Endothelial cell of umbilical vein (primary cell): ENCODE results near the gene THAP11. TPM values are rescaled to one million over a fixed set of nuclear protein-coding genes. Genes with fewer than 3 reads are reported as not detected.
A peak's percentile ranks its signal among the peaks of the same experiment; 100 is the strongest.

Source experiments
- BruUV-seq: library from RNA; stranded (reverse); fragments of 400-500 nt; replicated peaks from 2 replicates; lab custom pipeline; 2021; lab: Mats Ljungman, UMichigan
- CTCF ChIA-PET: fragments of 300-600, 350-600 bp; sonication (Branson Sonifier 250); formaldehyde crosslinking; loops from one replicate; lab custom pipeline; 2021; ENCODE audit warnings: antibody characterized with exemption, inconsistent platforms; lab: Charles Lee
- POLR2A ChIA-PET: fragments of 300-600, 350-600 bp; sonication (Branson Sonifier 250); formaldehyde crosslinking; loops from one replicate; lab custom pipeline; 2021; ENCODE audit warnings: antibody characterized with exemption, inconsistent platforms; lab: Charles Lee
- DNase-seq: peaks from one replicate; pipeline ENCODE4 v3.0.0-alpha.2; 2011; ENCODE audit warnings: low read depth, low spot score
- FAIRE-seq: peaks from 2 replicates; lab custom pipeline; 2011; peaks lifted over from hg19 to GRCh38; lab: Jason Lieb, UNC
- H2AFZ ChIP-seq: 2 replicates; pipeline ENCODE4 v1.6.0; 2012; ENCODE audit warnings: low read depth, low read length, control low read depth, inconsistent platforms
- H3K27ac ChIP-seq: 2 replicates; pipeline ENCODE4 v1.5.1; 2011; ENCODE audit warnings: low read depth, mild to moderate bottlenecking, control low read depth, low read length, moderate library complexity; ENCODE audit not compliant: insufficient read depth
- H3K27me3 ChIP-seq, 2 experiments: 2 replicates each; pipeline versions ENCODE4 v1.6.0 to v1.6.1; 2011; ENCODE audit warnings: low read length in 2 of 2, mixed read lengths in 1 of 2; ENCODE audit not compliant: control insufficient read depth in 2 of 2, insufficient read depth in 2 of 2
- H3K36me3 ChIP-seq, 2 experiments: 2 replicates in 1 of 2; 3 replicates in 1 of 2; pipeline ENCODE4 v1.5.1; 2011; ENCODE audit warnings: low read length in 2 of 2, mild to moderate bottlenecking in 1 of 2, moderate library complexity in 1 of 2; ENCODE audit not compliant: control insufficient read depth in 2 of 2, insufficient read depth in 2 of 2; ENCODE audit errors: extremely low read depth in 1 of 2
- H3K4me1 ChIP-seq: 3 replicates; pipeline ENCODE4 v1.5.1; 2011; ENCODE audit warnings: mild to moderate bottlenecking, low read length; ENCODE audit not compliant: control insufficient read depth, insufficient read depth; ENCODE audit errors: extremely low read depth
- H3K4me2 ChIP-seq: 2 replicates; pipeline ENCODE4 v1.6.1; 2011; ENCODE audit warnings: low read length, control low read depth, mixed read lengths; ENCODE audit not compliant: insufficient read depth
- H3K4me3 ChIP-seq, 3 experiments: fragments of 200-600 bp in 1 of 3; sonication (generic), shearing (Covaris generic) in 1 of 3; replicated peaks in 1 of 3; 2 replicates each; pipeline ENCODE4 v1.5.1; 2011 to 2016; ENCODE audit warnings: control low read depth in 3 of 3, low read length in 3 of 3, mild to moderate bottlenecking in 2 of 3, inconsistent platforms in 1 of 3, low read depth in 1 of 3, moderate library complexity in 1 of 3; ENCODE audit not compliant: insufficient read depth in 1 of 3
- H3K79me2 ChIP-seq: 2 replicates; pipeline ENCODE4 v1.6.0; 2012; ENCODE audit warnings: low read length, inconsistent platforms; ENCODE audit not compliant: control insufficient read depth, insufficient read depth
- H3K9ac ChIP-seq: replicated peaks from 2 replicates; pipeline ENCODE3; 2011; ENCODE audit warnings: low read length, control low read depth; ENCODE audit not compliant: insufficient read depth; ENCODE audit errors: extremely low read depth
- H3K9me1 ChIP-seq: replicated peaks from 3 replicates; pipeline ENCODE4 v1.6.0; 2011; ENCODE audit warnings: mild to moderate bottlenecking, low read length; ENCODE audit not compliant: control insufficient read depth, insufficient read depth; ENCODE audit errors: extremely low read depth
- H3K9me3 ChIP-seq: replicated peaks from 2 replicates; pipeline ENCODE4 v1.5.1; 2012; ENCODE audit warnings: low read length, inconsistent platforms; ENCODE audit not compliant: control insufficient read depth, insufficient read depth
- H4K20me1 ChIP-seq: replicated peaks from 2 replicates; pipeline ENCODE3; 2011; ENCODE audit warnings: mild to moderate bottlenecking, low read length; ENCODE audit not compliant: control insufficient read depth, insufficient read depth; ENCODE audit errors: extremely low read depth
- EZH2 ChIP-seq: IDR thresholded peaks from 2 replicates; pipeline ENCODE4 v1.6.1; 2012; ENCODE audit warnings: borderline replicate concordance, low read depth, mild to moderate bottlenecking, moderate library complexity, low read length, inconsistent platforms; ENCODE audit not compliant: severe bottlenecking
- MAX ChIP-seq: IDR thresholded peaks from 2 replicates; pipeline ENCODE4 v1.6.1; 2011; ENCODE audit not compliant: insufficient read depth, insufficient read length
- MYC ChIP-seq: IDR thresholded peaks from one replicate; pipeline ENCODE4 v1.6.1; 2011; ENCODE audit warnings: mild to moderate bottlenecking, low read depth, low read length
- POLR2AphosphoS5 ChIP-seq: IDR thresholded peaks from 2 replicates; pipeline ENCODE4 v1.6.1; 2012; ENCODE audit warnings: low read depth, mild to moderate bottlenecking, control low read depth, low read length, moderate library complexity; ENCODE audit not compliant: insufficient read depth
- dilution Hi-C: fragments of 300-500 bp; cut with MboI; formaldehyde crosslinking; loops from one replicate; pipeline ENCODE4 v1.15.0; 2019; ENCODE audit warnings: low sequenced_read_pairs; ENCODE audit not compliant: extremely low pct_ligation_motif_present
- intact Hi-C: fragments of 100-400 bp; cut with micrococcal nuclease; formaldehyde crosslinking; loops from one replicate; pipeline ENCODE4 v1.10.0; 2022
- polyA plus RNA-seq, 4 experiments: library from polyadenylated mRNA; depleted of rRNA in 3 of 4; stranded (reverse) in 3 of 4; unstranded in 1 of 4; fragments of >200 nt; gene quantifications; 2 replicates each; pipeline versions ENCODE4 v1.2.1 to v1.2.3, GENCODE V29; 2011 to 2012; ENCODE audit warnings: missing spikeins in 1 of 4
- total RNA-seq: library from RNA; stranded (reverse); gene quantifications from 2 replicates; pipeline ENCODE4 v1.2.3, GENCODE V29; 2021
- TF ChIP-seq, protein P1 (sequence below), 2 donors: IDR thresholded peaks; 1 replicate in 1 of 2; 2 replicates in 1 of 2; pipeline ENCODE4 v1.5.1; 2011; ENCODE audit warnings: low read length in 2 of 2, mild to moderate bottlenecking in 2 of 2, moderate library complexity in 2 of 2, control low read depth in 1 of 2, inconsistent platforms in 1 of 2, low read depth in 1 of 2; ENCODE audit not compliant: insufficient read depth in 1 of 2; ENCODE audit errors: extremely low read depth in 1 of 2

THAP11 gene
- total and polyA plus RNA-seq, 2 donors (not counting 3 experiments of a cell fraction or from before 2014, with no cell fraction given) = 24.0 to 25.9 TPM

GRCh38 chr16:67865318-67865717 lies 23.2 kb downstream of the THAP11 start:
- intact Hi-C loops = loop anchor here (1.0 kb wide), 3 partner anchors 22 to 192 kb away; no protein-coding TSS in a partner anchor
- Histone ChIP-seq H3K9me3 (no peaks in the 10 kb centered on the region), H3K36me3 (peaks cover 18 to 47% of the 10 kb centered on the region in 2 experiments), H3K4me1 (no peaks in the 10 kb centered on the region), H3K9ac (no peak overlapping the region), H3K4me3 (no peak overlapping the region), H3K27ac (no peak overlapping the region), H3K4me2 (no peak overlapping the region), H3K27me3 (no peaks in the 10 kb centered on the region), H3K9me1 (no peaks in the 10 kb centered on the region), H2AFZ (no peak overlapping the region), H3K79me2 (peaks cover 48% of the 10 kb centered on the region), H4K20me1 (peaks cover 2% of the 10 kb centered on the region)
- no TSS peak for BruUV-seq
- DNase-seq (peak; percentile 40), FAIRE-seq (no peak)
- dilution Hi-C loops = no loop called here
- TF ChIP-seq, protein P1, sequence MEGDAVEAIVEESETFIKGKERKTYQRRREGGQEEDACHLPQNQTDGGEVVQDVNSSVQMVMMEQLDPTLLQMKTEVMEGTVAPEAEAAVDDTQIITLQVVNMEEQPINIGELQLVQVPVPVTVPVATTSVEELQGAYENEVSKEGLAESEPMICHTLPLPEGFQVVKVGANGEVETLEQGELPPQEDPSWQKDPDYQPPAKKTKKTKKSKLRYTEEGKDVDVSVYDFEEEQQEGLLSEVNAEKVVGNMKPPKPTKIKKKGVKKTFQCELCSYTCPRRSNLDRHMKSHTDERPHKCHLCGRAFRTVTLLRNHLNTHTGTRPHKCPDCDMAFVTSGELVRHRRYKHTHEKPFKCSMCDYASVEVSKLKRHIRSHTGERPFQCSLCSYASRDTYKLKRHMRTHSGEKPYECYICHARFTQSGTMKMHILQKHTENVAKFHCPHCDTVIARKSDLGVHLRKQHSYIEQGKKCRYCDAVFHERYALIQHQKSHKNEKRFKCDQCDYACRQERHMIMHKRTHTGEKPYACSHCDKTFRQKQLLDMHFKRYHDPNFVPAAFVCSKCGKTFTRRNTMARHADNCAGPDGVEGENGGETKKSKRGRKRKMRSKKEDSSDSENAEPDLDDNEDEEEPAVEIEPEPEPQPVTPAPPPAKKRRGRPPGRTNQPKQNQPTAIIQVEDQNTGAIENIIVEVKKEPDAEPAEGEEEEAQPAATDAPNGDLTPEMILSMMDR (IDR thresholded peaks at IDR 0.05; ENCODE audit: extremely low read depth in 1 of 2, insufficient read depth in 1 of 2, low read depth in 1 of 2, low read length in 2 of 2) = peak; percentile 30 to 57
- TF ChIP-seq MYC = peak; percentile 9
- no peak for TF ChIP-seq POLR2AphosphoS5
- no peak for TF ChIP-seq EZH2
- peak; percentile 63 for TF ChIP-seq MAX
- ChIA-PET POLR2A (interaction anchor here (0.6 kb wide), 1 partner anchor 309 kb away, joined by 3 read pairs; no protein-coding TSS in a partner anchor), CTCF (interaction anchor here (1.0 to 4.5 kb wide), 5 partner anchors 20 to 344 kb away, joined by 3 to 64 read pairs (median 8); no protein-coding TSS in a partner anchor)
